ENCODE data around the gene GSAP.

Gene GSAP

GRCh38 chr7:77271766-77272165 lies 144.4 kb downstream of the GSAP start:
- no peak for DNase-seq

- DNase-seq: no peak
Measured at GRCh38 chr7:77270094-77270480, 146.1 kb downstream of the GSAP start.

- no peak for DNase-seq
Measured at GRCh38 chr7:77269360-77270093, 146.6 kb downstream of the GSAP start.

- DNase-seq: no peak
Measured at GRCh38 chr7:77266291-77266794, 149.8 kb downstream of the GSAP start.

- no peak for DNase-seq
Measured at GRCh38 chr7:77265666-77266065, 150.5 kb downstream of the GSAP start.

- no peak for DNase-seq
Measured at GRCh38 chr7:77262316-77262715, 153.8 kb downstream of the GSAP start.
